ENCODE measurements around the gene METTL3. TPM values are rescaled to one million over a fixed set of nuclear protein-coding genes. Genes with fewer than 3 reads are reported as not detected.

Gene METTL3
- total and polyA plus RNA-seq, 2 experiments from 2014 or later: 28.6 to 44.5 TPM

- H3K9me3 ChIP-seq (ENCODE audit: low read depth): no peaks in the 10 kb centered on the region
- 0 to 10% methylated on average over 1 of the region's 1 CpG for WGBS, 2 experiments (ENCODE audit: low coverage in 1 of 2, low lambda C conversion rate in 2 of 2, missing lambda C conversion rate in 2 of 2)
Measured at GRCh38 chr14:21467616-21468015, 43.5 kb downstream of the METTL3 start.

GRCh38 chr14:21455912-21456667 is 55.0 kb downstream of the METTL3 start, which contains the start of gene CHD8:
CHD8 (minus strand) TSS chr14:21456123; CDS start chr14:21431643, 24,480 bp downstream.
- H3K27me3 ChIP-seq (replicated peaks; ENCODE audit: insufficient read depth): no peaks in the 10 kb centered on the region
- H3K79me2 ChIP-seq (ENCODE audit: insufficient read depth): peaks cover 47% of the 10 kb centered on the region
- no peaks in the 10 kb centered on the region for H4K20me1 ChIP-seq (ENCODE audit: insufficient read depth)
- H3K27ac ChIP-seq: peak within 1 kb of the TSS; percentile 97
- peak within 1 kb of the TSS; percentile 95 for H3K9ac ChIP-seq
- H3K9me2 ChIP-seq (ENCODE audit: insufficient read depth): no peaks in the 10 kb centered on the region
- TF ChIP-seq EZH2 (IDR thresholded peaks at IDR 0.05; ENCODE audit: insufficient read depth, poor library complexity, severe bottlenecking) (no peak), EZH2phosphoT487 (IDR thresholded peaks at IDR 0.05; ENCODE audit: insufficient read depth, low read depth) (no peak)
- H2AFZ ChIP-seq: peak within 1 kb of the TSS; percentile 100
- in situ Hi-C loops (cut with MboI): no loop called here
- H3F3A ChIP-seq (ENCODE audit: insufficient read depth): peaks cover 18% of the 10 kb centered on the region; the same call in 1 of the 2 replicates
- H3K36me3 ChIP-seq (ENCODE audit: low read depth): peaks cover 8% of the 10 kb centered on the region; the same call in 1 of the 2 replicates
- peak; percentile 100 for DNase-seq
- H3K4me3 ChIP-seq: peak within 1 kb of the TSS; percentile 93
- H3K9me3 ChIP-seq (ENCODE audit: low read depth): no peaks in the 10 kb centered on the region
- WGBS, 2 experiments (ENCODE audit: low coverage in 1 of 2, low lambda C conversion rate in 2 of 2, missing lambda C conversion rate in 2 of 2): 0 to 2% methylated on average over 36 of the region's 36 CpGs
- peaks cover 8% of the 10 kb centered on the region for H3K4me1 ChIP-seq (ENCODE audit: insufficient read depth)
- H3K4me2 ChIP-seq (ENCODE audit: unreplicated experiment): peak within 1 kb of the TSS; percentile 96

More at GRCh38 chr14:21467616-21468015, 43.5 kb downstream of the METTL3 start:
- TF ChIP-seq EZH2phosphoT487 (IDR thresholded peaks at IDR 0.05; ENCODE audit: insufficient read depth, low read depth): no peak
- no peak for TF ChIP-seq EZH2 (IDR thresholded peaks at IDR 0.05; ENCODE audit: insufficient read depth, poor library complexity, severe bottlenecking)
- peaks cover 6% of the 10 kb centered on the region for H3K79me2 ChIP-seq (ENCODE audit: insufficient read depth)
- H3F3A ChIP-seq (ENCODE audit: insufficient read depth): peaks cover 25% of the 10 kb centered on the region; the same call in 1 of the 2 replicates
- H3K4me3 ChIP-seq: no peak overlapping the region
- no peaks in the 10 kb centered on the region for H3K9me2 ChIP-seq (ENCODE audit: insufficient read depth)
- peak; percentile 79 for DNase-seq
- no peak overlapping the region for H2AFZ ChIP-seq
- no peak overlapping the region for H3K9ac ChIP-seq
- in situ Hi-C loops (cut with MboI): no loop called here
- no peak overlapping the region for H3K4me2 ChIP-seq (ENCODE audit: unreplicated experiment)
- peaks cover 10% of the 10 kb centered on the region for H3K36me3 ChIP-seq (ENCODE audit: low read depth)
- peak overlapping the region; percentile 44; the same call in 1 of the 2 replicates for H3K27ac ChIP-seq
- H3K4me1 ChIP-seq (ENCODE audit: insufficient read depth): peaks cover 7% of the 10 kb centered on the region; the same call in 1 of the 2 replicates
- no peaks in the 10 kb centered on the region for H4K20me1 ChIP-seq (ENCODE audit: insufficient read depth)
- no peaks in the 10 kb centered on the region for H3K27me3 ChIP-seq (replicated peaks; ENCODE audit: insufficient read depth)

- no peaks in the 10 kb centered on the region for H3K9me2 ChIP-seq (ENCODE audit: insufficient read depth)
- no peak for TF ChIP-seq EZH2 (IDR thresholded peaks at IDR 0.05; ENCODE audit: insufficient read depth, poor library complexity, severe bottlenecking)
- no peak for TF ChIP-seq EZH2phosphoT487 (IDR thresholded peaks at IDR 0.05; ENCODE audit: insufficient read depth, low read depth)
- no peaks in the 10 kb centered on the region for H3K9me3 ChIP-seq (ENCODE audit: low read depth)
- H4K20me1 ChIP-seq (ENCODE audit: insufficient read depth): no peaks in the 10 kb centered on the region
- 0 to 1% methylated on average over 17 of the region's 17 CpGs for WGBS, 2 experiments (ENCODE audit: low coverage in 1 of 2, low lambda C conversion rate in 2 of 2, missing lambda C conversion rate in 2 of 2)
- H3K36me3 ChIP-seq (ENCODE audit: low read depth): peaks cover 8% of the 10 kb centered on the region; the same call in 1 of the 2 replicates
- peak overlapping the region; percentile 97 for H3K27ac ChIP-seq
- DNase-seq: peak; percentile 81
- H2AFZ ChIP-seq: peak overlapping the region; percentile 89
- H3F3A ChIP-seq (ENCODE audit: insufficient read depth): peaks cover 19% of the 10 kb centered on the region; the same call in 1 of the 2 replicates
- H3K4me3 ChIP-seq: peak overlapping the region; percentile 93
- H3K4me2 ChIP-seq (ENCODE audit: unreplicated experiment): peak overlapping the region; percentile 96
- peak overlapping the region; percentile 95 for H3K9ac ChIP-seq
- in situ Hi-C loops (cut with MboI): no loop called here
- no peaks in the 10 kb centered on the region for H3K27me3 ChIP-seq (replicated peaks; ENCODE audit: insufficient read depth)
- peaks cover 52% of the 10 kb centered on the region for H3K79me2 ChIP-seq (ENCODE audit: insufficient read depth)
- peaks cover 10% of the 10 kb centered on the region for H3K4me1 ChIP-seq (ENCODE audit: insufficient read depth)
Measured at GRCh38 chr14:21455592-21455911, 55.6 kb downstream of the METTL3 start.

- DNase-seq: peak; percentile 45
- 30 to 32% methylated on average over 15 of the region's 15 CpGs for WGBS, 2 experiments (ENCODE audit: low coverage in 1 of 2, low lambda C conversion rate in 2 of 2, missing lambda C conversion rate in 2 of 2)
- Histone ChIP-seq H3K27ac (peak overlapping the region; percentile 97), H3K27me3 (replicated peaks; ENCODE audit: insufficient read depth) (no peaks in the 10 kb centered on the region), H2AFZ (peak overlapping the region; percentile 89), H3K4me2 (ENCODE audit: unreplicated experiment) (peak overlapping the region; percentile 96), H3K9ac (peak overlapping the region; percentile 95), H3F3A (ENCODE audit: insufficient read depth) (peaks cover 25% of the 10 kb centered on the region; the same call in 1 of the 2 replicates), H3K79me2 (ENCODE audit: insufficient read depth) (peaks cover 58% of the 10 kb centered on the region), H3K9me2 (ENCODE audit: insufficient read depth) (no peaks in the 10 kb centered on the region), H3K4me1 (ENCODE audit: insufficient read depth) (peaks cover 16% of the 10 kb centered on the region), H3K4me3 (peak overlapping the region; percentile 93), H3K36me3 (ENCODE audit: low read depth) (peaks cover 6% of the 10 kb centered on the region; the same call in 1 of the 2 replicates), H4K20me1 (ENCODE audit: insufficient read depth) (no peaks in the 10 kb centered on the region; the same call in 1 of the 2 replicates), H3K9me3 (ENCODE audit: low read depth) (no peaks in the 10 kb centered on the region)
- in situ Hi-C loops (cut with MboI): no loop called here
- TF ChIP-seq EZH2 (IDR thresholded peaks at IDR 0.05; ENCODE audit: insufficient read depth, poor library complexity, severe bottlenecking): no peak
- no peak for TF ChIP-seq EZH2phosphoT487 (IDR thresholded peaks at IDR 0.05; ENCODE audit: insufficient read depth, low read depth)
Measured at GRCh38 chr14:21454843-21455544, 56.1 kb downstream of the METTL3 start.
